ENCODE data around the gene ATP1A4. TPM values are rescaled to one million over a fixed set of nuclear protein-coding genes. Genes with fewer than 3 reads are reported as not detected.

The ATP1A4 gene
- total and polyA plus RNA-seq, 2 of the 8 experiments (the other 6 are each of a cell fraction or from before 2014, with no cell fraction given): 0.48 to 0.61 TPM

DNA sequence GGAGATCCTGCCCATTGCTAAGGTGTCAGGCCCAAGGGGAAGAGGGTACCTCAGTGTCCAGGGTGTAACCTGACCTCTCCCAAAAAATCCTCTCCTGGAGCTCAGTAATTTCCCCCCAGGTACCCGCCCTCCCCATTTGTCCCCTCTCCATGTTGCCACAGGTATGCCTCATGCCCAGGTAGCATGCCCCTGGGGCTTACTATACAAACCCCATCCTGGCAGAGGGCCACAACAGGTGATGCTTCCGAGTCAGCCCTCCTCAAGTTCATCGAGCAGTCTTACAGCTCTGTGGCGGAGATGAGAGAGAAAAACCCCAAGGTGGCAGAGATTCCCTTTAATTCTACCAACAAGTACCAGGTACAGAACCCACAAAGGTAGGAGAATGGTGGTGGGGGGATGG, 15.7 kb downstream of the ATP1A4 start:
- H3K9me3 ChIP-seq (ENCODE audit: insufficient read depth in 2 of 2, low read depth in 1 of 2, low read length in 1 of 2): no peaks in the 10 kb centered on the region
- H2BK12ac ChIP-seq (ENCODE audit: low read depth, low read length): peak overlapping the region; percentile 93; the same call in 1 of the 2 replicates
- H2AFZ ChIP-seq (ENCODE audit: low read length): no peak overlapping the region
- no peak overlapping the region for H3K27ac ChIP-seq (ENCODE audit: low read depth, low read length)
- H4K20me1 ChIP-seq (replicated peaks in 1 of 2; ENCODE audit: control insufficient read depth in 1 of 2, insufficient read depth in 2 of 2, low read length in 2 of 2): no peaks in the 10 kb centered on the region
- no peaks in the 10 kb centered on the region for H3K36me3 ChIP-seq (ENCODE audit: control insufficient read depth in 2 of 4, insufficient read depth in 4 of 4, low read length in 3 of 4)
- H3K4me2 ChIP-seq (ENCODE audit: insufficient read depth in 1 of 2, low read depth in 2 of 2, low read length in 2 of 2): no peak overlapping the region; a peak in 1 of 4 replicates
- no peak overlapping the region for H3K23ac ChIP-seq (ENCODE audit: insufficient read length)
- FAIRE-seq (no peak), DNase-seq (ENCODE audit: low read depth in 1 of 2, low spot score in 2 of 2) (no peak)
- H4K91ac ChIP-seq (replicated peaks; ENCODE audit: insufficient read length, low read length): peak overlapping the region; percentile 36
- H2BK15ac ChIP-seq (ENCODE audit: low read length): no peak overlapping the region
- no peak overlapping the region for H3K14ac ChIP-seq (ENCODE audit: insufficient read length)
- H3K79me2 ChIP-seq (ENCODE audit: control insufficient read depth in 1 of 2, insufficient read depth in 2 of 2, low read length in 2 of 2): no peaks in the 10 kb centered on the region
- no peak overlapping the region for H4K8ac ChIP-seq (ENCODE audit: extremely low read depth, insufficient read depth, low read length)
- peak overlapping the region; percentile 99; the same call in 1 of the 2 replicates for H2BK20ac ChIP-seq (ENCODE audit: low read length)
- H3K27me3 ChIP-seq (replicated peaks in 1 of 4; ENCODE audit: control insufficient read depth in 3 of 4, extremely low read depth in 1 of 4, insufficient read depth in 3 of 4, low read length in 3 of 4): peaks cover 0 to 2% (median 0%) of the 10 kb centered on the region in 4 experiments; a peak in 1 of 7 replicates
- WGBS, 2 experiments (ENCODE audit: extremely low coverage in 1 of 2, insufficient coverage in 1 of 2, insufficient read length in 1 of 2, insufficient replicate concordance in 2 of 2, low coverage in 1 of 2, low lambda C conversion rate in 2 of 2, missing lambda C conversion rate in 1 of 2): 76% methylated on average over 4 of the region's 4 CpGs; no CpG with 5 or more reads in 1 of the 2 experiments
- H3K18ac ChIP-seq (ENCODE audit: extremely low read depth, low read length): no peak overlapping the region
- no peak overlapping the region for H3K4me3 ChIP-seq (ENCODE audit: extremely low read depth in 1 of 4, insufficient read depth in 2 of 4, low read depth in 3 of 4, low read length in 4 of 4)
- no peaks in the 10 kb centered on the region for H3K79me1 ChIP-seq (ENCODE audit: low read depth, low read length)
- H4K5ac ChIP-seq (ENCODE audit: insufficient read length, low read depth, low read length): no peak overlapping the region
- POLR2A ChIA-PET (ENCODE audit: partially characterized antibody): interaction anchor here (0.7 to 11.8 kb wide), 8 partner anchors 14 to 95 kb away, joined by 3 to 107 read pairs (median 4); partner anchors contain the start of genes DCAF8 and PEA15
- H3K4ac ChIP-seq (replicated peaks; ENCODE audit: insufficient read length, low read depth, low read length): no peak overlapping the region
- H2AK5ac ChIP-seq (ENCODE audit: low read depth, low read length): peak overlapping the region; percentile 5; the same call in 1 of the 2 replicates
- H2BK5ac ChIP-seq (ENCODE audit: low read depth, low read length): peak overlapping the region; percentile 87; the same call in 1 of the 2 replicates
- H2BK120ac ChIP-seq (replicated peaks; ENCODE audit: low read depth, low read length): no peak overlapping the region
- H3K56ac ChIP-seq (replicated peaks; ENCODE audit: insufficient read length, low read depth, low read length): no peak overlapping the region
- H3K4me1 ChIP-seq (replicated peaks in 1 of 4; ENCODE audit: control insufficient read depth in 3 of 4, insufficient read depth in 4 of 4, low read length in 3 of 4): peaks cover 8 to 25% (median 20%) of the 10 kb centered on the region in 4 experiments; a peak in 6 of 7 replicates
- H3K23me2 ChIP-seq (ENCODE audit: low read depth, low read length): peaks cover 3% of the 10 kb centered on the region; the same call in 1 of the 2 replicates
- CTCF ChIA-PET (ENCODE audit: partially characterized antibody): interaction anchor here (0.8 to 18.4 kb wide), 27 partner anchors 8 to 113 kb away, joined by 3 to 257 read pairs (median 4); partner anchors contain the start of genes ATP1A2, CASQ1, KCNJ9 and PEA15
- H3K9ac ChIP-seq (replicated peaks in 1 of 4; ENCODE audit: extremely low read depth in 1 of 4, low read depth in 3 of 4, low read length in 3 of 4): no peak overlapping the region
- TF ChIP-seq, protein P1, sequence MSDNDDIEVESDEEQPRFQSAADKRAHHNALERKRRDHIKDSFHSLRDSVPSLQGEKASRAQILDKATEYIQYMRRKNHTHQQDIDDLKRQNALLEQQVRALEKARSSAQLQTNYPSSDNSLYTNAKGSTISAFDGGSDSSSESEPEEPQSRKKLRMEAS (IDR thresholded peaks at IDR 0.05): no peak
- no peak for TF ChIP-seq KDM1A (IDR thresholded peaks at IDR 0.05; ENCODE audit: borderline replicate concordance, low read length)
- no peak for TF ChIP-seq KDM4A (IDR thresholded peaks at IDR 0.05; ENCODE audit: low read depth, low read length, severe bottlenecking)
- no peak for TF ChIP-seq SAP30 (IDR thresholded peaks at IDR 0.05; ENCODE audit: insufficient read depth, insufficient replicate concordance, low read length)
- TF ChIP-seq RAD21 (IDR thresholded peaks at IDR 0.05 in 1 of 2, conservative IDR thresholded peaks at IDR 0.05 in 1 of 2; ENCODE audit: low read depth in 2 of 2, low read length in 2 of 2): no peak
- no peak for TF ChIP-seq FOSL1 (IDR thresholded peaks at IDR 0.05; ENCODE audit: insufficient read depth, low read depth, low read length)
- no peak for TF ChIP-seq SIN3A (conservative IDR thresholded peaks at IDR 0.05 in 1 of 2, IDR thresholded peaks at IDR 0.05 in 1 of 2; ENCODE audit: low read depth in 1 of 2, low read length in 2 of 2)
- no peak for TF ChIP-seq NRF1 (IDR thresholded peaks at IDR 0.05; ENCODE audit: low read depth, low read length)
- TF ChIP-seq SP1 (IDR thresholded peaks at IDR 0.05; ENCODE audit: low read depth, low read length): no peak
- TF ChIP-seq EZH2 (IDR thresholded peaks at IDR 0.05; ENCODE audit: low read depth, low read length, severe bottlenecking): no peak
- TF ChIP-seq RBBP5 (IDR thresholded peaks at IDR 0.05; ENCODE audit: borderline replicate concordance, low read depth, low read length): no peak
- no peak for TF ChIP-seq TEAD4 (IDR thresholded peaks at IDR 0.05; ENCODE audit: low read depth, low read length)
